GM12873 (cell line): ENCODE measurements around the gene TSEN34.

Experiments
- CTCF ChIP-seq: IDR thresholded peaks from 2 replicates; pipeline ENCODE4 v1.5.1; 2012; ENCODE audit warnings: low read depth, mild to moderate bottlenecking, moderate library complexity, low read length, control low read depth; ENCODE audit not compliant: insufficient read depth; ENCODE audit errors: missing control alignments

The TSEN34 gene

GRCh38 chr19:54193011-54193410 is 1.9 kb downstream of the TSEN34 start:
- TF ChIP-seq CTCF = no peak

GRCh38 chr19:54196536-54196935 is 5.4 kb downstream of the TSEN34 start:
- no peak for TF ChIP-seq CTCF

- no peak for TF ChIP-seq CTCF
Observed at GRCh38 chr19:54197121-54197520, 6.0 kb downstream of the TSEN34 start.

- no peak for TF ChIP-seq CTCF
Observed at GRCh38 chr19:54199401-54199800, 8.3 kb downstream of the TSEN34 start.

GRCh38 chr19:54201172-54201701 is 10.1 kb downstream of the TSEN34 start:
- no peak for TF ChIP-seq CTCF

GRCh38 chr19:54201980-54202379 is 10.9 kb downstream of the TSEN34 start:
- TF ChIP-seq CTCF = no peak

- no peak for TF ChIP-seq CTCF
Observed at GRCh38 chr19:54203151-54203611, 12.1 kb downstream of the TSEN34 start.
